ENCODE data around the gene ACKR1. TPM values are rescaled to one million over a fixed set of nuclear protein-coding genes. Genes with fewer than 3 reads are reported as not detected.
A peak's percentile ranks its signal among the peaks of the same experiment; 100 is the strongest.

Gene ACKR1
- total RNA-seq, 2 donors from 2014 or later: 123 to 177 TPM

GRCh38 chr1:159187647-159188374 lies 16.9 kb upstream of the ACKR1 start:
- H3K4me1 ChIP-seq (ENCODE audit: control insufficient read depth in 1 of 2, low read depth in 2 of 2): peaks cover 0 to 5% of the 10 kb centered on the region in 2 donors
- H3K27me3 ChIP-seq (replicated peaks; ENCODE audit: insufficient read depth): peaks cover 3% of the 10 kb centered on the region
- peak overlapping the region; percentile 69 for H3K4me3 ChIP-seq
- H3K27ac ChIP-seq: no peak overlapping the region
- DNase-seq (ENCODE audit: low spot score): no peak
- ATAC-seq (ENCODE audit: insufficient number of reproducible peaks, low FRiP score, low read depth): no peak
- TF ChIP-seq, protein P1, sequence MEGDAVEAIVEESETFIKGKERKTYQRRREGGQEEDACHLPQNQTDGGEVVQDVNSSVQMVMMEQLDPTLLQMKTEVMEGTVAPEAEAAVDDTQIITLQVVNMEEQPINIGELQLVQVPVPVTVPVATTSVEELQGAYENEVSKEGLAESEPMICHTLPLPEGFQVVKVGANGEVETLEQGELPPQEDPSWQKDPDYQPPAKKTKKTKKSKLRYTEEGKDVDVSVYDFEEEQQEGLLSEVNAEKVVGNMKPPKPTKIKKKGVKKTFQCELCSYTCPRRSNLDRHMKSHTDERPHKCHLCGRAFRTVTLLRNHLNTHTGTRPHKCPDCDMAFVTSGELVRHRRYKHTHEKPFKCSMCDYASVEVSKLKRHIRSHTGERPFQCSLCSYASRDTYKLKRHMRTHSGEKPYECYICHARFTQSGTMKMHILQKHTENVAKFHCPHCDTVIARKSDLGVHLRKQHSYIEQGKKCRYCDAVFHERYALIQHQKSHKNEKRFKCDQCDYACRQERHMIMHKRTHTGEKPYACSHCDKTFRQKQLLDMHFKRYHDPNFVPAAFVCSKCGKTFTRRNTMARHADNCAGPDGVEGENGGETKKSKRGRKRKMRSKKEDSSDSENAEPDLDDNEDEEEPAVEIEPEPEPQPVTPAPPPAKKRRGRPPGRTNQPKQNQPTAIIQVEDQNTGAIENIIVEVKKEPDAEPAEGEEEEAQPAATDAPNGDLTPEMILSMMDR (IDR thresholded peaks at IDR 0.05): no peak
- no peaks in the 10 kb centered on the region for H3K9me3 ChIP-seq
- H3K36me3 ChIP-seq: no peaks in the 10 kb centered on the region

DNA sequence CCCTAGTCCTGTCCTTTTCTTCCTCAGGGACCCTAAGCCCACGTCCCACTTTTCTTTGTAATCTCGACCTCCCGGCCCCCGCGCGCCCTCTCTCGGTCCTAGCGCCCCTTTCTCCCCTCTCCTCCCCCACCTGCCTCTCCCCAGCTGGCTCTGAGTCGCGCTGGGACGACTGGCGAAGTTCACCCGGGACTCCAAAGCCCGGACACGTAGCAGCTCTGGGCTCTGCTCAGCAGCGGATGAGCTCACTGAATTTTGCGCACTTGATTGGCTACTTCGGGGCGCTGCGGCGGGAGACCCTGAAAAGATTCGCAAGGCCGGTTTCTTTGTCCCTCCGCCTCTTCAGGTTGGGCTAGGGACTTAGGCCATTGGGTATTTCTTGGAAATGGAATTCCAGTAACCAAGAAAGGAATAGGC lies 16.3 kb upstream of the ACKR1 start:
- DNase-seq (ENCODE audit: low spot score): no peak
- H3K27me3 ChIP-seq (replicated peaks; ENCODE audit: insufficient read depth): peaks cover 3% of the 10 kb centered on the region
- no peak overlapping the region for H3K27ac ChIP-seq
- H3K36me3 ChIP-seq: no peaks in the 10 kb centered on the region
- TF ChIP-seq, protein P1 (IDR thresholded peaks at IDR 0.05): no peak
- peaks cover 0 to 5% of the 10 kb centered on the region in 2 donors for H3K4me1 ChIP-seq (ENCODE audit: control insufficient read depth in 1 of 2, low read depth in 2 of 2)
- H3K4me3 ChIP-seq: peak overlapping the region; percentile 69
- ATAC-seq (ENCODE audit: insufficient number of reproducible peaks, low FRiP score, low read depth): no peak
- no peaks in the 10 kb centered on the region for H3K9me3 ChIP-seq

DNA sequence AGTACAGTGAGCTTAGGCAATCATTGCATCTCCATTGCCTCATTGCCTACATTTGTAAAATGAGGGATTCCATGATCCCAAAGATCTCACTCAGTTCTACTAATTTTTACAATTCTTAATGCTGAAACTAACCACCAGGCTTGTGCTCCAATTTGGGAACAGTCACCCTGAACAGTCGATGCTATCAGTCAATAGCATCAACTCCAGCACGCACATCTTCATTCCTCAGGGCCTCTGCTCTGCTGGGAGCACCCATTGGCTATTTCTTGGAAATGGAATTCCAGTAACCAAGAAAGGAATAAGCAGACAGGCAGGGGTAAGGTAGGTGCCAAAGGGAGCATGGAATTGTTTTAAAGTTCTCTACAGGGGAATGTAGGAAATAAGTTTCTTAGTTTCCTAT lies 14.2 kb upstream of the ACKR1 start:
- Histone ChIP-seq H3K4me3 (no peak overlapping the region), H3K4me1 (ENCODE audit: control insufficient read depth in 1 of 2, low read depth in 2 of 2) (peaks cover 0 to 5% of the 10 kb centered on the region in 2 donors), H3K9me3 (no peaks in the 10 kb centered on the region), H3K36me3 (no peaks in the 10 kb centered on the region), H3K27me3 (replicated peaks; ENCODE audit: insufficient read depth) (peaks cover 3% of the 10 kb centered on the region), H3K27ac (no peak overlapping the region)
- ATAC-seq (ENCODE audit: insufficient number of reproducible peaks, low FRiP score, low read depth) (no peak), DNase-seq (ENCODE audit: low spot score) (no peak)
- TF ChIP-seq, protein P1 (IDR thresholded peaks at IDR 0.05): no peak

GRCh38 chr1:159196543-159196942 lies 8.1 kb upstream of the ACKR1 start:
- H3K27ac ChIP-seq: no peak overlapping the region
- no peaks in the 10 kb centered on the region for H3K36me3 ChIP-seq
- no peaks in the 10 kb centered on the region for H3K9me3 ChIP-seq
- no peak overlapping the region for H3K4me3 ChIP-seq
- ATAC-seq (ENCODE audit: insufficient number of reproducible peaks, low FRiP score, low read depth): no peak
- TF ChIP-seq, protein P1 (IDR thresholded peaks at IDR 0.05): no peak
- H3K4me1 ChIP-seq (ENCODE audit: control insufficient read depth in 1 of 2, low read depth in 2 of 2): no peaks in the 10 kb centered on the region
- H3K27me3 ChIP-seq (replicated peaks; ENCODE audit: insufficient read depth): peaks cover 3% of the 10 kb centered on the region
- DNase-seq (ENCODE audit: low spot score): no peak

DNA sequence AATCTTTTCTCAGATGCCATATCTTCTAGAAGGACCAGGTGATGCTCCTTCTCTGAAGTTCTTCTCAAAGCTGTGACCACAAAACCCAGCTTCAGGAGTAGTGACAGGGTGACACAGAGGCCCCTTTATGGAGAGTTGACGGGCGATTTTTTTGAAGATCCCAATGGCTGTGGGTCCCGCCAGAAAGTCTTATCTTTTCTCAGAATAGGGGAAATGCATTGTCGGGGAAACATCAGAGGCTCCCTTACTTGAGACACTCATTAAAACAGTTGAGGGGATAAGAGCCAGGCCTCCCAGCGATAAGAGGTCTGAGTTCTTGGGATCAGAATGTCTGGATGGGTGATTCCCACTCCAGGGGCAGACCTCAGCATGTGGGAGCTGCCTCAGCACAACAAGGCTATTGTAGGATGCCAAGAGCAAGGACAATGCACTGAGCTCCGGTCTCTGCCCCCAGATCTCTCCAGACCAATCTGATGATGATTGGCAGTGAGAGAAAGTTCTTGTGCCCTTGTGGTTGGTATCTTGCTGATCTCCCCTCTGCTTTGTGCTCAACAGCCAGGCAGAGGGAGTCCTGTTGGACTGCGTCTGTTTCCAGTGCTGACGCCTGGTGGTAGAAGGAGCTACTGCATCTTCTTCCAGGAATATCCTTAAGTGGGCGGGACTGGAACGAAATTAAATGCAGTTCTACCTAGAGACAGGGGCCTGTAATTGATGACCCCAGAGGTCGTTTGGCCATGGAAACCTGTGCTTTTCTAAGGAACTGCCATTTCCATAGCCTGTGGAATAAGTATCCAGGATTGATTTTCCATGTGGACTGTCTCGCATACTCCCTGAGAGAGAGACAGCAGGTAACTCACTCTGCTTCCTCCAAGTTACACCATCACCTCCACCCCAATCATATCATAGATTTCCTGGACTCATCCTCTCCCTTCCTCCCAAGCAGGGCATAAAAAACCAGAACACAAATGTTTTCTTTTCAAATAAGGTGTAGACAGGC lies 6.8 kb upstream of the ACKR1 start:
- Histone ChIP-seq H3K27ac (no peak overlapping the region), H3K36me3 (no peaks in the 10 kb centered on the region), H3K4me1 (ENCODE audit: control insufficient read depth in 1 of 2, low read depth in 2 of 2) (no peaks in the 10 kb centered on the region), H3K27me3 (replicated peaks; ENCODE audit: insufficient read depth) (no peaks in the 10 kb centered on the region), H3K4me3 (no peak overlapping the region), H3K9me3 (no peaks in the 10 kb centered on the region)
- ATAC-seq (ENCODE audit: insufficient number of reproducible peaks, low FRiP score, low read depth): peak; percentile 70
- TF ChIP-seq, protein P1 (IDR thresholded peaks at IDR 0.05): peak; percentile 67
- peak; percentile 34 for DNase-seq (ENCODE audit: low spot score)

Measured in thoracic aorta (tissue), 2 donors.